Measurements from ENCODE around the gene DUSP10. TPM values are rescaled to one million over a fixed set of nuclear protein-coding genes. Genes with fewer than 3 reads are reported as not detected.

The DUSP10 gene
- total RNA-seq, 3 donors from 2014 or later, result 15.5 to 33.2 (median 28.2) TPM

DNA sequence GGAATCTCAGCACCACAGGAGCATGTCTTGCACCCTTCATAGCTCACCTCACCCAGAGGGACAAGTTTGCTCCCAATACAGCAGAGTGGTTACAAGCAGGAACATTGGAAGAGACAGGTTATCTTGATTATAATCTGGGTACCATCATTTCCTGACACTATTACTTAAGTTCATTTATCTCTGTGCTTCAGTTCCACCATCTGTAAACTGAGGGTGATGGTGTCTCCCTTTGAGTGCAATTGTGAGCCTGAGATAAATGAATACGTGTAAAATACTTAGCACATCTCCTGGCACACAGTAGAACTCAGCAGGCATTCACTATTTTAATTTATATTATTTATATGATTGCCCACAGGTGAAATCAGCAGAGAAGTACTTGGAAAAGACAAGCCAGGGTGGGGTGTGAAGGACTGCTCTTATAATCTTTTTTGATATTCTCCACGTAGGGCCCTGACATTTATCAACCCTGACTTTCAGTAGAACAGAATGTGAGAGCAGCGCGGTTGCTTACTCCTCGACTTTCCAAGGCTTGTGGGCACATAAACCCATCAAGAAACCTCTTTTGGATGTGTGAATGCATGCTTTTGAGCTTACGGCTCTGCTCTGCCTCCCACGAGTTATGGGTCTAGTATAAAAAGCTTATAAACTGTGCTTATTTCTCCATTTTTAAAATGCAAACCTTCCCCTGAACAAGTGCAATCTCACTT, 34.9 kb downstream of the DUSP10 start:
- H3K27me3 ChIP-seq, result no peaks in the 10 kb centered on the region
- H3K4me1 ChIP-seq, result no peaks in the 10 kb centered on the region
- H3K27ac ChIP-seq, result no peak overlapping the region
- H3K9me3 ChIP-seq, result no peaks in the 10 kb centered on the region
- H3K4me3 ChIP-seq, result no peak overlapping the region
- no peak for TF ChIP-seq POLR2AphosphoS5 (IDR thresholded peaks at IDR 0.05)
- no peak for TF ChIP-seq POLR2A (IDR thresholded peaks at IDR 0.05)
- TF ChIP-seq, protein P1, sequence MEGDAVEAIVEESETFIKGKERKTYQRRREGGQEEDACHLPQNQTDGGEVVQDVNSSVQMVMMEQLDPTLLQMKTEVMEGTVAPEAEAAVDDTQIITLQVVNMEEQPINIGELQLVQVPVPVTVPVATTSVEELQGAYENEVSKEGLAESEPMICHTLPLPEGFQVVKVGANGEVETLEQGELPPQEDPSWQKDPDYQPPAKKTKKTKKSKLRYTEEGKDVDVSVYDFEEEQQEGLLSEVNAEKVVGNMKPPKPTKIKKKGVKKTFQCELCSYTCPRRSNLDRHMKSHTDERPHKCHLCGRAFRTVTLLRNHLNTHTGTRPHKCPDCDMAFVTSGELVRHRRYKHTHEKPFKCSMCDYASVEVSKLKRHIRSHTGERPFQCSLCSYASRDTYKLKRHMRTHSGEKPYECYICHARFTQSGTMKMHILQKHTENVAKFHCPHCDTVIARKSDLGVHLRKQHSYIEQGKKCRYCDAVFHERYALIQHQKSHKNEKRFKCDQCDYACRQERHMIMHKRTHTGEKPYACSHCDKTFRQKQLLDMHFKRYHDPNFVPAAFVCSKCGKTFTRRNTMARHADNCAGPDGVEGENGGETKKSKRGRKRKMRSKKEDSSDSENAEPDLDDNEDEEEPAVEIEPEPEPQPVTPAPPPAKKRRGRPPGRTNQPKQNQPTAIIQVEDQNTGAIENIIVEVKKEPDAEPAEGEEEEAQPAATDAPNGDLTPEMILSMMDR (IDR thresholded peaks at IDR 0.05), result no peak
- no peak for DNase-seq (ENCODE audit: low spot score in 2 of 2)
- intact Hi-C loops (cut with DNase I; ENCODE audit: low total_unique reads), result no loop called here
- H3K36me3 ChIP-seq, result no peaks in the 10 kb centered on the region

DNA sequence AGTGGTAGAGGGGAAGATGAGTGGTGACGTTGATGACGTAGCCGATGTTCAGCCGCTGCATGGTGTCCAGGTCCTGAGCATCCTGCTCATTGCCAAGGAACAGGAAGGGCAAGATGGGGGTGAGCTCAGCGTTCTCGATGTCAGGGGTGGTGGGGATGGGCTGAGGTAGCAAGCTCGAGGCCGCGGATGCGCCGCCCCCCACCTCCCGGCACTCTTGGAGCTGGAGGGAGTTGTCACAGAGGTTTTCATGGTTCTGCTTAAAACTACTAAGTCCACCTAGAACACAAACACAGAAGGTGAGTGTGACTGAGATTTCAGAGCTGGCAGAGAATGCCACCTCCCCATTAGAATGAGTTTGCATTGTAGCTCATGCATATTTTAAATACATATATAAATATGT, 35.7 kb downstream of the DUSP10 start:
- TF ChIP-seq POLR2A (IDR thresholded peaks at IDR 0.05) (no peak), POLR2AphosphoS5 (IDR thresholded peaks at IDR 0.05) (no peak)
- TF ChIP-seq, protein P1 (IDR thresholded peaks at IDR 0.05), result no peak
- no peaks in the 10 kb centered on the region for H3K36me3 ChIP-seq
- H3K27ac ChIP-seq, result no peak overlapping the region
- H3K4me3 ChIP-seq, result no peak overlapping the region
- no peaks in the 10 kb centered on the region for H3K4me1 ChIP-seq
- no peaks in the 10 kb centered on the region for H3K9me3 ChIP-seq
- intact Hi-C loops (cut with DNase I; ENCODE audit: low total_unique reads), result no loop called here
- H3K27me3 ChIP-seq, result no peaks in the 10 kb centered on the region
- DNase-seq (ENCODE audit: low spot score in 2 of 2), result no peak

DNA sequence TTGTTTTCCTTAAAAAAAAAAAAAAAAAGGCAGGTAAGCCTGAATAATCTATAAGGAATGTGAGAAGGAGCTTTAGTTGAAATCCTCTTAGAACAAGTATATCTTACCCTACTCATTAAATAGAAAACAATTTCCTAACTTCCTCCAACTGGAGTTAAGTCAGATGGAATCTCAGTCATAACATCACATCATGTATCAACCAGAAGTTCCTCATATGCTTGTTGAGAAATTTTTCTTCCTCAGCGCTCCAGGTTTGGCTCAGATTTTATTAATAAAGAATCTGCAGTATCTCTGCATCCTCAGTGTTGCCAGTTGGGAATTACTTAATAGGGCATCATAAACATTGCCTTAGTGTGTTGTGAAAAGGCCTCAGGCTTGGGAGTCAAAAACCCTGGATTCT, 37.6 kb downstream of the DUSP10 start:
- TF ChIP-seq, protein P1 (IDR thresholded peaks at IDR 0.05), result no peak
- no peak for TF ChIP-seq POLR2A (IDR thresholded peaks at IDR 0.05)
- TF ChIP-seq POLR2AphosphoS5 (IDR thresholded peaks at IDR 0.05), result no peak
- Histone ChIP-seq H3K27ac (no peak overlapping the region), H3K4me3 (no peak overlapping the region), H3K36me3 (no peaks in the 10 kb centered on the region), H3K9me3 (no peaks in the 10 kb centered on the region), H3K4me1 (no peaks in the 10 kb centered on the region), H3K27me3 (no peaks in the 10 kb centered on the region)
- no peak for DNase-seq (ENCODE audit: low spot score in 2 of 2)
- intact Hi-C loops (cut with DNase I; ENCODE audit: low total_unique reads), result no loop called here

DNA sequence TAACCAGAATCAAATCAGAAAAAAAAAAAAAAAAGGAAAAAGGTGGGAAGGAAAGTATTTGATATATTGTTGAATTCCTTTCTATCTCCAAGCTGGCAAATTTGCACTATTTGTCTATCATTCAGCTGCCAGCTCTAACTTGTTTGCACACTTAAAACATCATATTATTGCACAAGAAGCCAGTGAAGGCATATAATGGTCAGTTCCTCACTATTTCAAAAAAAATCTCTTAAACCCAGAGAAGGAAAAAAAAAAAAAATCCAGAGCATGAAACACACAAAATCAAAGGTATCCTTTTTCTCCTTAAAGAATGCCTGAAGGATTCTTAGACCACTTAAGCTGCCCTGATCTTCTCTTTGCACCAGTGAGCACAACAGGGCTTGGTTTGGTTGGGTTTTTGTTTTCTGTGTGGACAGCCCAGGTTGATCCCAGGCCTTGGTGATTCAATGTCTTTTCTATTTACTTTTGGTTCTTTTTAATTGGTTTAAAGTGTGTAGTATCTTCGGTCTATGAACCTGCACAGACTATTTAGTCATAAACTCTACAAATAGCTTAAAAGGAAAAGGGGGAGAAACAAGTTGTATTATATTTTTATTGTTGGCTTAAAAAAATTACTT, 40.2 kb downstream of the DUSP10 start:
- Histone ChIP-seq H3K27ac (no peak overlapping the region), H3K27me3 (no peaks in the 10 kb centered on the region), H3K36me3 (no peaks in the 10 kb centered on the region), H3K4me3 (no peak overlapping the region), H3K4me1 (no peaks in the 10 kb centered on the region), H3K9me3 (no peaks in the 10 kb centered on the region)
- TF ChIP-seq, protein P1 (IDR thresholded peaks at IDR 0.05), result no peak
- TF ChIP-seq POLR2A (IDR thresholded peaks at IDR 0.05) (no peak), POLR2AphosphoS5 (IDR thresholded peaks at IDR 0.05) (no peak)
- intact Hi-C loops (cut with DNase I; ENCODE audit: low total_unique reads), result no loop called here
- DNase-seq (ENCODE audit: low spot score in 2 of 2), result no peak

DNA sequence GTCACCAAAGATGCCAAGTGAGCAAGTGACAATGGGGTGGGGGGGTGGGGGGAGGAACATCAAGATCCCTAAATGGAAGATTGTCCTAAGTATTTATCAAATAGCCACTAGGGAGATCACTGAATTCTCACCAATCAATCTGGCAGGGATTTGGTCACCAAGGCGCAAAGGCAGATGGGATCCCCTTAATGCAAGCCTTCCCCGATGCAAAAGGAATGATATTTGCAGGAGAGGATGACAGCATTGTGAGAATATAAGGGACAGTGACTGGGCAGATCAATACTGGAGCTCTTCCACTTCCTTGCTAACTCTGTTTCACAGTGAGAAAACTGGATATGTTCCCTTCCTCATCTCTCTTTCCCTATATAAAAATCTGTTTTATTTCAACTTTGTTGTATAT, 40.9 kb downstream of the DUSP10 start:
- intact Hi-C loops (cut with DNase I; ENCODE audit: low total_unique reads), result no loop called here
- Histone ChIP-seq H3K27me3 (no peaks in the 10 kb centered on the region), H3K36me3 (no peaks in the 10 kb centered on the region), H3K4me3 (no peak overlapping the region), H3K9me3 (no peaks in the 10 kb centered on the region), H3K27ac (no peak overlapping the region), H3K4me1 (no peaks in the 10 kb centered on the region)
- no peak for TF ChIP-seq POLR2A (IDR thresholded peaks at IDR 0.05)
- TF ChIP-seq, protein P1 (IDR thresholded peaks at IDR 0.05), result no peak
- TF ChIP-seq POLR2AphosphoS5 (IDR thresholded peaks at IDR 0.05), result no peak
- no peak for DNase-seq (ENCODE audit: low spot score in 2 of 2)
